Endothelial cell of hepatic sinusoid (primary cell): ENCODE data around the gene VGLL4.
"Not testable (repeated sequence)": the region's sequence is repeated elsewhere in the genome, so short reads cannot be mapped to it uniquely, and the experiment has no call there.

Experiments used
- in situ Hi-C: cut with HindIII; loops from 2 replicates; pipeline ENCODE4 v1.10.0; 2017; ENCODE audit warnings: low sequenced_read_pairs

Gene VGLL4

GRCh38 chr3:11609481-11609880, 34.2 kb downstream of the VGLL4 start:
- in situ Hi-C loops, result no loop called here

GRCh38 chr3:11607816-11608215, 35.9 kb downstream of the VGLL4 start:
- in situ Hi-C loops, result no loop called here

- in situ Hi-C loops, result no loop called here
Measured at GRCh38 chr3:11606865-11607440, 36.8 kb downstream of the VGLL4 start.

DNA sequence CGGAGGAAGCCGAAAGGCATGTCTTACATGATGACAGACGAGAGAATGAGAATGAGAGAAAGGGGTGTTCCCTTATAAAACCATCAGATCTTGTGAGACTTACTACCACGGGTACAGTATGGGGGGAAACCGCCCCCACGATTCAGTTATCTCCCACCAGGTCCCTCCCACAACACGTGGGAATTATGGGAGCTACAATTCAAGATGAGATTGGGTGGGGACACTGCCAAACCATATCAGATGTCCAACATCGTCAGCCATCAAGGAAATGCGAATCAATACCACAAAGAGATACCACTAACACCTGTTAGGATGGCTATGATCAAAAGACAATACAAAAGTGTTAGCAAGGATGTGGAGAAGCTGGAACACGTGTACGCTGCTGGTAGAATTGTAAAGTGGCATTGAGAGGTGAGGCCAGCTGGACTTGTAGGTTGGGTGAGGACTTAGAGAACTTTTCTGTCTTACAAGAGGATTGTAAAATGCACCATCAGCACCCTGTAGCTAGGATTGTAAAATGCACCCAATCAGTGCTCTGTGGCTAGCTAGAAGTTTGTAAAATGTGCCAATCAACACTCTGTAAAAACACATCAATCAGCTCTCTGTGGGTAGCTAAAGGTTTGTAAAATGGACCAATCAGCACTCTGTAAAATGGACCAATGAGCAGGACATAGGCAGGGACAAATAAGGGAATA, 37.5 kb downstream of the VGLL4 start:
- in situ Hi-C loops, result no loop called here

DNA sequence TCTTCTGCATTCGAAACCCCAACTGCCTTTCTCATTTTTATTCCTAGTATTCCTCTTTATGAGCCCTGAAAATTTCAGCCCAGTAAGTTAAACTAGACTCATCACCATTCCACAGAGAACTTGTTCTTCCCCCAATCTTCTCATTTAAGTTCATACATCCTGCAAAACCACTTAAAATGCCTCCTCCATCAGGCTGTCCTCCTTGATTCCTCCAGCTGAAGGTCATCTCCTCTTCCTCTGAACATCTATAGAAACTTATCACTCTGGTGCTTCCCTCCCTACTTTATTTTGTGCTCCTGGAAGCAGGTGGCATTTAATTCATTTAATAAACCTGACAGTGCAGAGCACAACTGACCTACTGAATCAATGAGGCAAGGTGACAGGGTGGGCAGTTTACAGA, 38.3 kb downstream of the VGLL4 start:
- in situ Hi-C loops, result no loop called here

DNA sequence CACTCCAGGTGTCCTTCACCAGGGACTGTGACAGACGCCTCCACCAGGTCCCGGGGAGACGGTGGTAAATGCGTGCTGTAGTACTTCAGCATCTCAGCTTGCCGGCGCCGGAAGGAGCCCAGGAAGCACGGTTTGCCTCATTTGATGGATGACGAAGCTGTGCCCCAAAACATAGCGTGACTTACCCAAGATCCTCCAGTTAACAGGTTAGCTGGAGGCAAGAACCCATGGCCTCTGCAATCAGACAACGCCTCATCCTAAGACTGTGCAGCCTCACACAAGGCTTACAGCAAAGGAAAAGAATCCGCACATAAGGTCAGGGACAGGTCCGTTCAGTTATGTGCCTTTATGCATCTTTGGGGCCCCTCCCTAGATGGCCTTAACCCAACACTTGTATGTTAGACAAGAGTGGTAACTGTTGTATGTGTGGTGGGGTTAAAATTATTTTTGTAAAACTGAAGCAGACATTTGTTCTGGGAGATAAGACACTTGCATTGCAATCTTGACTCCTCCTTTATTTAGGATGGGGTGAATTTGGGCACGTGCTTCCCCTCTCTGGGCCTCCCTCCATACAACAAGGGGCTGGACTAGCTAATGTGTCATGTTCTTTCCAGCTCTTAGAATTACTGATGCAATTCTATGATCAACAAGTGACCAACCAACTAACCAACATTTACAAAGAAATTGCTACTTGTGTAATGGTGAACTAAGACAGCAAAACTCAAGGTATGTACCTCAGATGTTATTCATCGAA, 39.4 kb downstream of the VGLL4 start:
- in situ Hi-C loops, result loop anchor here (5.0 kb wide), 1 partner anchor 33 kb away; no protein-coding TSS in a partner anchor

DNA sequence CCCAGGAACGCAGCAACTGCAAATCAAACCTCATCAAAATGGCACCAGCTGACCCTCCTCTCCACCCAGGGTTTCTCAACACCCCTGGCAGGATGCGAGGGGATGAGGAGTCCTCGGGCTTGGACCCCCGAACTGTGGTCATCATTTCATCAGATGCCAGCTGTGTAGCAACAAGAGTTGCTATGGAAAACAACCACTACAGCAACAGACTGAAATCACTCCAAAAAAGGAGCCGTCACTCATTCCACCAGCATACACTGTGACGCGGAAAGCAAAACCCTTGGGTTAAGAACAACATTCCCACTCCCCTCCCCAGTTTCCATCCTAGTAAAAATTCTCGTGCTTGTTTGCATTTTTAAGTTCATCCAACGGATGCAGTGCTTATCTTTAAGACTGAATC, 40.1 kb downstream of the VGLL4 start:
- in situ Hi-C loops, result loop anchor here (5.0 kb wide), 1 partner anchor 34 kb away; no protein-coding TSS in a partner anchor

GRCh38 chr3:11602886-11603527, 40.7 kb downstream of the VGLL4 start:
- in situ Hi-C loops, result loop anchor here (5.0 kb wide), 1 partner anchor 34 kb away; no protein-coding TSS in a partner anchor

GRCh38 chr3:11602239-11602840, 41.4 kb downstream of the VGLL4 start:
- in situ Hi-C loops, result loop anchor here (5.0 kb wide), 1 partner anchor 35 kb away; no protein-coding TSS in a partner anchor

DNA sequence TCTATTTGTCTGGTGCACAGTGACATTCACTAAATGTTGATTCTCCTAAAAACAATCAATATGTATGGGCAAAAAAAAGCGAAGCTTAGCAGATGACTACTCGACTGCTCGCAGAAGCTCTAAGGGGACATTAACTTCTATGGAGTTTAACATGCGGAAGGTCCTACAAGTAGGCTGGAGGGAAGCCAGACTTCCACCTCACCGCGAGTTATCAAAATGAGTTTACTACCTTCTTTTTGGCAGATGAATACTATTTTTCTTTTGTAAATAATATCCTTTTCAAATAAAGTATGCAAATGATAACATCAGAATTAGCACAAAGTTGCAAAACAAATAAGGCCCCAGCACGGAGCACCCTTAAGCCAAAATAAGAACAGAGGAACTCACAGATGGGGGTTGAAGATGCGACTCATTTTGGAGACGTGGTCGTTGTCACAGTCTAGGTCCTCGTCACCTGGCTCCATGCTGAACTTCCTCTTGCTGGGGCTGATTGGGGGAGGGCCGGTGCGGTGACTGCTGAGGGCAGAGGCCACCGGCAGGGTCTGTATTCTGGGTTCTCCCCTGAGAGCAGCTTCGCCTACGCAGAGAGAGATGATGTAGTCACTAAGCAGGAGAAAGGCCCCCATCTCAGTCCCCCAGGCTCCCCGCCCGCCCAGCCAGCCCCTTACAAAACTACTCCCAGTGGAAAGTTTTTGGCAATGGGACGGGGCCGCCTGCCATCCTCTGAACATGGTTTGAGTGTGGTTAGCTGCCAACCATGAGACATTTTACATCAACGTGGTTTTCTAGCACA, 42.1 kb downstream of the VGLL4 start:
- in situ Hi-C loops, result loop anchor here (5.0 kb wide), 1 partner anchor 36 kb away; no protein-coding TSS in a partner anchor

- in situ Hi-C loops, result loop anchor here (5.0 kb wide), 1 partner anchor 37 kb away; no protein-coding TSS in a partner anchor
Measured at GRCh38 chr3:11600501-11601282, 43.0 kb downstream of the VGLL4 start.

DNA sequence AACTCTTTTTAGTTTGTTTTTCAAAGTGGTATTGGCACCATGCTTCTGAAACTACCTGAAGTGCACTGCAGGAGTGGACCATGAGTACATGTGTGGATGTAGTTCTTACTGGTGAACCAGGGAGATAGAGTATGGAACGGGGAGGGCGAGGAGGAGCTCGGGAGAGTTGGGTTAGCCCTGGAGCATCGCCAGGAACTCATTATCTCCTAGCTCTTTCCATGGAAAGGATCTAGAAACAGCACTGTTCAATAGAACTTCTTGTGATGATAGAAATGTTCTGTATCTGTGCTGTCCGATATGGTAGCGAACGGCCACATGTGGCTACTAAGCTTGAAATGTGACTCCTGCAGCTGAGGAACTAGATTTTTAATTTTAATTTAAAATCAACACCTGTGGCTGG, 47.3 kb downstream of the VGLL4 start:
- in situ Hi-C loops, result no loop called here

GRCh38 chr3:11595024-11595423, 48.7 kb downstream of the VGLL4 start:
- in situ Hi-C loops, result not testable (repeated sequence)

GRCh38 chr3:11593318-11594034, 50.2 kb downstream of the VGLL4 start:
- in situ Hi-C loops, result no loop called here

GRCh38 chr3:11592445-11593298, 51.0 kb downstream of the VGLL4 start:
- in situ Hi-C loops, result no loop called here

DNA sequence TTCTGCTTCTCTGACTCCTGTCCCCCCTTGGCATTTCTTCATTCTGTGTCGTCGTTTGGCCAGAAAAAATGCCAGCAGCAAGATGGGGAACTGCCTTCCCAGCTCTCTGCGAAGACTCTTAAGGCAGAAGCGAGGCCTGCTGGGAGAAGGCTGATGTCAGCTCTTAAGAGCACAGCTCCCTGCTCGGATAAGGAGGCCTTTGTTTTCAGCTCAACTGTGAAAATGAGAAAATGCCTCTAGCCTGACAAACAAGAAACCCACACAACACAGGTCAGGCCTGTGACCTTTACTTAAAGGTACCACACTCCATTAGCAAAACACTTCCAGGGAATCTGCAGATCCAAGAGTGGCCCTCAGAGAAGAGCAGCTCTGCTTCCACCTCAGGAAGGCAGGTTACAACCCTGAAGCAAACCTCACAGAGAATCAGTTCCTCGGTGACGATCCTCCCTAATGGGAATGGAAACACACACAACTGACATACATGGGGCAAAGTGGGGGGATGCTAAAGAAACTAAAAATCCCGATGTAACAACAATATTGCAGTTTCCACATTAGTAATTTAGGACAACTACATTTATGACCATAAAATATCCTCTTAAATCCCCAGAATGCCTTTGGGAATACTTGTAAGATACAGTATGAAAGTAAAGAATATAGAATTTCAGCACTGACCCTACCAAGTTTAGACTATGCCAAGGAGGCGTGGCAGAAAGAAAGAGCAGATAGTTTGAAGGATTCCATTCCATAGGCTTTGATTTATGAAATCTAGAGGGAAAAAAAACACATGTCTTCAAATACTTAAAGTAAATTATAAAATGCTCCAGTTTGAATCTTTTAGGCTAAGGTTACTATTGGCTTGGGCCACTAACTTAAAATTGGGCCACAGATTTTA, 52.1 kb downstream of the VGLL4 start:
- in situ Hi-C loops, result no loop called here

- in situ Hi-C loops, result no loop called here
Measured at GRCh38 chr3:11591002-11591355, 52.7 kb downstream of the VGLL4 start.
